GM04503 (cell line): ENCODE results near the gene ARMC8.

Experiments used
- DNase-seq: peaks from one replicate; pipeline ENCODE4 v3.0.0-alpha.2; 2012; ENCODE audit warnings: low read depth

The ARMC8 gene

GRCh38 chr3:138197524-138197923 lies 10.4 kb downstream of the ARMC8 start:
- no peak for DNase-seq

GRCh38 chr3:138199851-138200250 lies 12.8 kb downstream of the ARMC8 start:
- DNase-seq: no peak

- DNase-seq: no peak
These were observed 13.3 kb downstream of the ARMC8 start for GRCh38 chr3:138200424-138200823.

GRCh38 chr3:138202945-138203701 lies 16.0 kb downstream of the ARMC8 start:
- no peak for DNase-seq

- no peak for DNase-seq
These were observed 16.8 kb downstream of the ARMC8 start for GRCh38 chr3:138203938-138204337.

- DNase-seq: no peak
These were observed 18.4 kb downstream of the ARMC8 start for GRCh38 chr3:138205527-138205926.

- no peak for DNase-seq
These were observed 19.1 kb downstream of the ARMC8 start for GRCh38 chr3:138206196-138206595.

- DNase-seq: no peak
These were observed 23.4 kb downstream of the ARMC8 start for GRCh38 chr3:138210528-138210927.

GRCh38 chr3:138213398-138214085 lies 26.4 kb downstream of the ARMC8 start:
- no peak for DNase-seq

- DNase-seq: no peak
These were observed 32.2 kb downstream of the ARMC8 start for GRCh38 chr3:138219255-138219654.

GRCh38 chr3:138220242-138220641 lies 33.1 kb downstream of the ARMC8 start:
- no peak for DNase-seq

- no peak for DNase-seq
These were observed 33.7 kb downstream of the ARMC8 start for GRCh38 chr3:138220788-138221187.

- no peak for DNase-seq
These were observed 35.2 kb downstream of the ARMC8 start for GRCh38 chr3:138222131-138222941.

GRCh38 chr3:138222942-138223287 lies 35.8 kb downstream of the ARMC8 start:
- no peak for DNase-seq

GRCh38 chr3:138227650-138228049 lies 40.5 kb downstream of the ARMC8 start:
- DNase-seq: no peak

GRCh38 chr3:138230525-138230924 lies 43.4 kb downstream of the ARMC8 start:
- no peak for DNase-seq

GRCh38 chr3:138232705-138233364 lies 45.7 kb downstream of the ARMC8 start:
- DNase-seq: no peak

- DNase-seq: no peak
These were observed 47.5 kb downstream of the ARMC8 start for GRCh38 chr3:138234401-138235179.

GRCh38 chr3:138238711-138239110 lies 51.6 kb downstream of the ARMC8 start:
- DNase-seq: no peak

GRCh38 chr3:138241061-138241460 lies 54.0 kb downstream of the ARMC8 start:
- peak; percentile 23 for DNase-seq

- no peak for DNase-seq
These were observed 54.6 kb downstream of the ARMC8 start for GRCh38 chr3:138241676-138242075.

- DNase-seq: no peak
These were observed 55.4 kb downstream of the ARMC8 start for GRCh38 chr3:138242466-138242865.
